ENCODE measurements around the gene MYPN.

- TF ChIP-seq TAF1 (IDR thresholded peaks at IDR 0.05; ENCODE audit: borderline replicate concordance, insufficient read depth, low read length) (no peak), REST (IDR thresholded peaks at IDR 0.05; ENCODE audit: insufficient read depth in 1 of 2, low read depth in 2 of 2, low read length in 2 of 2) (no peak), POLR2AphosphoS5 (IDR thresholded peaks at IDR 0.05; ENCODE audit: low read depth, low read length) (no peak), SIN3A (IDR thresholded peaks at IDR 0.05; ENCODE audit: borderline replicate concordance, insufficient read depth, low read length) (no peak)
These were observed 87.4 kb downstream of the MYPN start for GRCh38 chr10:68196701-68197100.
